Type B pancreatic cell (in vitro differentiated cells): ENCODE measurements around the gene IRF4. TPM values are rescaled to one million over a fixed set of nuclear protein-coding genes. Genes with fewer than 3 reads are reported as not detected.

Experiments used
- DNase-seq: peaks from one replicate; pipeline ENCODE4 v3.0.0; 2021; ENCODE audit warnings: mixed read lengths; ENCODE audit not compliant: unreplicated experiment; ENCODE audit errors: extremely low spot score
- H3K27ac Mint-ChIP-seq: 2 replicates; pipeline ENCODE4 v1.8.0; 2021; ENCODE audit warnings: mild to moderate bottlenecking, mixed read lengths
- H3K27me3 Mint-ChIP-seq: 2 replicates; pipeline ENCODE4 v1.8.0; 2021; ENCODE audit warnings: mixed read lengths
- H3K36me3 Mint-ChIP-seq: 2 replicates; pipeline ENCODE4 v1.8.0; 2021; ENCODE audit warnings: mixed read lengths
- H3K4me1 Mint-ChIP-seq: one replicate; pipeline ENCODE4 v1.8.0; 2021; ENCODE audit warnings: mixed read lengths; ENCODE audit not compliant: unreplicated experiment
- H3K4me3 Mint-ChIP-seq: 2 replicates; pipeline ENCODE4 v1.8.0; 2021; ENCODE audit warnings: mild to moderate bottlenecking, mixed read lengths
- H3K9me3 Mint-ChIP-seq: 2 replicates; pipeline ENCODE4 v1.8.0; 2021; ENCODE audit warnings: mixed read lengths
- total RNA-seq: library from RNA; stranded (reverse); gene quantifications from 2 replicates; pipeline ENCODE4 v1.2.1, GENCODE V29; 2021; ENCODE audit warnings: low replicate concordance
- TF ChIP-seq, protein P1 (sequence below): fragments of 200-600 bp; sonication (generic); conservative IDR thresholded peaks from 2 replicates; pipeline ENCODE4 v1.5.0; 2021; ENCODE audit warnings: antibody characterized with exemption, mild to moderate bottlenecking

The IRF4 gene
- total RNA-seq, 1 donor from 2014 or later: 1.7 TPM

DNA sequence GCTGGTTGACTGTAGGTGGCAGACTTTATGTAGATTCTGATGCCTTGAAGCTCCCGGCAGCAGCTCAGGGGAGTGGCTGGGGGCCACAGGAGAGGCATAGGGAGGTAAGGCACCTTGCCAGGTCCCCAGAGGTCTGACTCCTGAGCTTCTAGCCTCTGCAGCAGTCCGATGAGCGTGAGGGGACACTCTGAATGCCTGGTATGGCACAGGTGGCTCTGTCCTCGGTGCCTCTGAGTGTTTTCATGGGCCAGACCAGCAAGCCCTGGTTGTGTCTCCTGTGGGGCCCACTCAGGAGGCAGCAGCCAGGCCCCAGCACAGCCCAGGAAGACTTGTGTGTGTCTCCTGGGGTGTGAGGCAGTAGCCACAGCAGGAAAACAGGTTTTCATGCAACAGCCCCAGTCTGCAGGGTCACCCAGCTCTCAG is 39.7 kb upstream of the IRF4 start:
- DNase-seq: no peak
- Mint-ChIP-seq H3K4me3 (no peak overlapping the region), H3K27ac (no peak overlapping the region), H3K27me3 (no peaks in the 10 kb centered on the region), H3K36me3 (peaks cover 8% of the 10 kb centered on the region), H3K9me3 (no peaks in the 10 kb centered on the region), H3K4me1 (no peaks in the 10 kb centered on the region)
- TF ChIP-seq, protein P1, sequence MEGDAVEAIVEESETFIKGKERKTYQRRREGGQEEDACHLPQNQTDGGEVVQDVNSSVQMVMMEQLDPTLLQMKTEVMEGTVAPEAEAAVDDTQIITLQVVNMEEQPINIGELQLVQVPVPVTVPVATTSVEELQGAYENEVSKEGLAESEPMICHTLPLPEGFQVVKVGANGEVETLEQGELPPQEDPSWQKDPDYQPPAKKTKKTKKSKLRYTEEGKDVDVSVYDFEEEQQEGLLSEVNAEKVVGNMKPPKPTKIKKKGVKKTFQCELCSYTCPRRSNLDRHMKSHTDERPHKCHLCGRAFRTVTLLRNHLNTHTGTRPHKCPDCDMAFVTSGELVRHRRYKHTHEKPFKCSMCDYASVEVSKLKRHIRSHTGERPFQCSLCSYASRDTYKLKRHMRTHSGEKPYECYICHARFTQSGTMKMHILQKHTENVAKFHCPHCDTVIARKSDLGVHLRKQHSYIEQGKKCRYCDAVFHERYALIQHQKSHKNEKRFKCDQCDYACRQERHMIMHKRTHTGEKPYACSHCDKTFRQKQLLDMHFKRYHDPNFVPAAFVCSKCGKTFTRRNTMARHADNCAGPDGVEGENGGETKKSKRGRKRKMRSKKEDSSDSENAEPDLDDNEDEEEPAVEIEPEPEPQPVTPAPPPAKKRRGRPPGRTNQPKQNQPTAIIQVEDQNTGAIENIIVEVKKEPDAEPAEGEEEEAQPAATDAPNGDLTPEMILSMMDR: no peak

DNA sequence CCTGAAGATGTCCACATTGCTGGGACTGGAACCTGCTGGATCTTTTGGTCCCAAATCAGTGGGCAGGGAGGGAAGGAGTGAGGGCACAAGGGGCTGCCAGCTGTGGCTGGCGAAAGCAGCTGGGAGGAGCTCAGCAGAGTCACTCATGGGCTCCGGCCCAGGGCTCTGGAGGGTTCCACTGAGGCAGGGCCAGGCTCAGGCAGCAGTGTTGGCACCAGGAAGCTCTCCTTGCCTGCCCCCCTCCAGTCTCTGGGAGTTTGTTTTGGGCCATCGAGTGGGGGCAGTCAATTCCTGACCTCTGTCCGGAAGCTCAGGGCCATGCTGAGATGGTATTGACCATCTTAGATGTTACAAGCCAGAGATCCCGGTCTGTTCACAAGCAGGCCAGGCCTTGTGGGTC is 39.1 kb upstream of the IRF4 start:
- H3K4me3 Mint-ChIP-seq: no peak overlapping the region
- H3K27me3 Mint-ChIP-seq: no peaks in the 10 kb centered on the region
- peaks cover 8% of the 10 kb centered on the region for H3K36me3 Mint-ChIP-seq
- no peaks in the 10 kb centered on the region for H3K4me1 Mint-ChIP-seq
- H3K9me3 Mint-ChIP-seq: no peaks in the 10 kb centered on the region
- TF ChIP-seq, protein P1: no peak
- DNase-seq: no peak
- H3K27ac Mint-ChIP-seq: no peak overlapping the region

DNA sequence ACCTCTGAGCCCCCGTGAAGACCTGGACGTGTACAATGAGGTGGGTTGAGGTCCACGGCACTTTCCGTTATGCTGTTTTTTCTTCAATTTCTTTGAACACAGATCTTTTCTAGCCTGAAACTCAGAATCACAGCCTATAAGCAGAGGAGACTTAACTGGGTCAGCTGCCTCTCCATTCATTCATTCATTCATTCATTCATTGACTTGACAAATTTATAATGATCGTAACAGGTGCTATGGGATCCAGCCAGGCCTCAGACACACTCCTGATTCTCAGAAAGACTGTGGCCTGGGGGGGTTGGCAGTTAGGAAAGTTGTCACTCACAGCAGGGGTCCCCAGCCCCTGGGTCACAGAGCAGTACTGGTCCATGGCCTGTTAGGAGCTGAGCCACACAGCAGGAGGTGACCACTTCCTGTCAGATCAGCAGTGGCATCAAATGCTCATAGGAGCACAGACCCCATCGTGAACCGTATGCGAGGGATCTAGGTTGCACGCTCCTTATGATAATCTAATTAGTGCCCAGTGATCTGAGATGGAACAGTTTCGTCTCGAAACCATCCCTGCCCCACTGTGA is 38.6 kb upstream of the IRF4 start:
- TF ChIP-seq, protein P1: no peak
- Mint-ChIP-seq H3K9me3 (no peaks in the 10 kb centered on the region), H3K27me3 (no peaks in the 10 kb centered on the region), H3K27ac (no peak overlapping the region), H3K4me3 (no peak overlapping the region), H3K4me1 (no peaks in the 10 kb centered on the region), H3K36me3 (peaks cover 8% of the 10 kb centered on the region)
- no peak for DNase-seq

DNA sequence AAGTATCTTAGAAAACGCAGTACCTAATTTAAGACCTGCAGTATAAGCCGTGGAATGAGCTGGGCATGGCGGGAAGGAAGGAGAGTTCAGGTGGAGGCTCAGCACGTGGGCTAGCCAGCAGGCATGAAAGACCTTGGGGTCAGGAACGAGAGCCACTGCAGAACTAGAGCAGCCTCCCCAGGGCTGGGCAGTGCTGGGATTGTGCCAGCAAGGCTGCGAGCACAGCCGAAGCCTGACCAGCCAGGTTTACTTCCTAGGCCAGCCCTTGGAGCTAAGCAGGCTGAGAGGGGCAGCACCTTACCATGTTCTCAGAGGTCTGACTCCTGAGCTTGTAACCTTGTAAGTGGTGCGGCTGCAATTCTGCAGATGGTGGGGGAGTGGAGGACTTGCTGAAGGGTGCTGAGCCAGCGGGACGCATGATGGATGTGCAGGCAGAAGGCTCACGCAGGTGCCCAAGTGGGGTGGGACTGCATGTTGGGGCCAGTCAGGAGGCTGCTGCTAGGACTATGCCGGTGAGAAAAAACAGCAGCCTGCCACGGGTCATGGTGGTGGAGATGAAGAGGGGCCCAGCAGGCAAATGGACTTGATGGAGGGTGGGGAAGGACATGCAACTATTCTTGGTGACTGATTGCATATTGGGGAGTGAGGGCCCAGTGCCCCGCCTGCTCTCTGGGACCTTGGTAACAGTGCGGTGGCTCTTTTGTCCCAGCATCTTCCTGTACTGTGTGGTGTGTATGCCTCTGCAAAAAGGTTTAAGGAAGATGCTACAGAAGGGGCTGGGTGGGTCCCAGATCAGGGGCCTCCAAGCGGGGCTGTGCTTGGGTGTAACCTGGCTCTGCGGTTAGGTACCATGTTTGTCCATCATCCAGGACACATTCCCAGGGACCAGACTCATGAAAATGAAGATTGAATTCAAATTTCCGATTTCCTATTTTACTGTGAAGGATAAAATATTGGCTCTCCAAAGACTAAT is 37.6 kb upstream of the IRF4 start:
- TF ChIP-seq, protein P1: no peak
- no peaks in the 10 kb centered on the region for H3K4me1 Mint-ChIP-seq
- H3K4me3 Mint-ChIP-seq: no peak overlapping the region
- H3K27ac Mint-ChIP-seq: no peak overlapping the region
- no peaks in the 10 kb centered on the region for H3K9me3 Mint-ChIP-seq
- no peaks in the 10 kb centered on the region for H3K27me3 Mint-ChIP-seq
- H3K36me3 Mint-ChIP-seq: peaks cover 4% of the 10 kb centered on the region
- DNase-seq: no peak

DNA sequence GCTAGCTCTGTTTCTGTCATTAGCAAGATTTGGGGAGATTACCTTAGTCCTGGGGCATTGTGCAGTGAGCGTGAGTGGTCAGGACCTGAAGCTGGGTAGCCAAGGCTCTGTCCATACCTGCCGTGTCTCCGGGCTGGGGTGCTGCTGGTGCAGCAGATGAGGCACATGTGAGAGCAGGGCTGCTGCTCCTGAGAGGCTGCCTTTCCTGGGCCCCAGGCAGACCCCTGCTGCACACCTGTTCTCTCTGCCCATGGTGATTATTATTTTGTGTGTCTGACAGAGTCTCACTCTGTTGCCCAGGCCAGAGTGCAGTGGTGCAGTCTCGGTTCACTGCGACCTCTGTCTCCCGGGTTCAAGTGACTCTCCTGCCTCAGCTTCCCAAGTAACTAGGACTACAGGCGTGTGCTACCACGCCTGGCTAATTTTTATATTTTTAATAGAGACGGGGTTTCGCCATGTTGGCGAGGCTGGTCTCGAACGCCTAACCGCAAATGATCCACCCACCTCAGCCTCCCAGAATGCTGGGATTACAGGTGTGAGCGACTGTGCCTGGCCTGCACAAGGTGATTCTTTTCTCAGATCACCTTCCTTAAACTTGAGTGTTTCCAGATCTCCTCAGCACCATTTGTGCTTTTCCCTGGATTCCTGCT is 36.8 kb upstream of the IRF4 start:
- Mint-ChIP-seq H3K4me3 (no peak overlapping the region), H3K27ac (no peak overlapping the region), H3K9me3 (no peaks in the 10 kb centered on the region), H3K27me3 (no peaks in the 10 kb centered on the region), H3K4me1 (no peaks in the 10 kb centered on the region), H3K36me3 (no peaks in the 10 kb centered on the region)
- DNase-seq: no peak
- TF ChIP-seq, protein P1: no peak
